HG02798 (cell line): ENCODE data around the gene CCDC127.

Experiments
- ATAC-seq: cut with Tn5 transposase; IDR thresholded peaks from one replicate; pipeline ENCODE4 v1.9.1; 2021; ENCODE audit warnings: mild to moderate bottlenecking; ENCODE audit not compliant: unreplicated experiment, poor library complexity

CCDC127 gene

DNA sequence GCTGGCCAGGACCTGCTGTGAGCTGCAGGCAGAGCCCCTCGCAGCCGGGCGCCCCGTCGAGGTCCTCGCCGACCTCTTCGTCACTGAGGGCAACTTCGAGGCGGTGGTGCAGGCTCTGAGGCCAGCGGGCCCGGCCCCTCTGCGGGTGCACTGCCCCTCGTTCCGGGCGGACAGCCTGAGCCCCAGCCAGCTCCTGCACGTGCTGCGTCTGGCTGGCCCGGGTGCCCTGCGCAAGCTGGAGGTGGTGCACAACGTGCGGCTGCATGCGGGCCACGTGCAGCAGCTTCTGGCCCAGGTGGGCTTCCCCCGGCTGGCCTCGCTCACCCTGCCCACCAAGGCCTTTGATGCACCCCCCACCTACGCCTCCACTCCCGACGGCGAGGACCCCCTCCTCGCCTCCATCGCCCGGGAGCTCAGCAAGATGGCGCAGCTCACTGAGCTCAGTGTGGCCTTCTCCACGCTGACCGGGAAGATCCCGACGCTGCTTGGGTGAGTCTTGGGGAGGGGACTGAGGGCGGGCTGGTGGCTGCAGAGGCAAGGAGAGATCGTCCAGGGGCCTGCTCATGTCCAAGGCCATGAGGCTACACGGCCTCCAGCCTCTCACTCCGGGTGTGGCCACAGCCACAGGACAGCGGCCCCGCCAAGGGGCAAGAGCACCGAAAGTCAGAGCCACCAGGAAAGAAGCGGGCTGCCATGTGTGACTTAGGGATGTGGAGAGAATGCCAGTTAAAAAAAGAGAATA lies 25.8 kb downstream of the CCDC127 start:
- no peak for ATAC-seq

DNA sequence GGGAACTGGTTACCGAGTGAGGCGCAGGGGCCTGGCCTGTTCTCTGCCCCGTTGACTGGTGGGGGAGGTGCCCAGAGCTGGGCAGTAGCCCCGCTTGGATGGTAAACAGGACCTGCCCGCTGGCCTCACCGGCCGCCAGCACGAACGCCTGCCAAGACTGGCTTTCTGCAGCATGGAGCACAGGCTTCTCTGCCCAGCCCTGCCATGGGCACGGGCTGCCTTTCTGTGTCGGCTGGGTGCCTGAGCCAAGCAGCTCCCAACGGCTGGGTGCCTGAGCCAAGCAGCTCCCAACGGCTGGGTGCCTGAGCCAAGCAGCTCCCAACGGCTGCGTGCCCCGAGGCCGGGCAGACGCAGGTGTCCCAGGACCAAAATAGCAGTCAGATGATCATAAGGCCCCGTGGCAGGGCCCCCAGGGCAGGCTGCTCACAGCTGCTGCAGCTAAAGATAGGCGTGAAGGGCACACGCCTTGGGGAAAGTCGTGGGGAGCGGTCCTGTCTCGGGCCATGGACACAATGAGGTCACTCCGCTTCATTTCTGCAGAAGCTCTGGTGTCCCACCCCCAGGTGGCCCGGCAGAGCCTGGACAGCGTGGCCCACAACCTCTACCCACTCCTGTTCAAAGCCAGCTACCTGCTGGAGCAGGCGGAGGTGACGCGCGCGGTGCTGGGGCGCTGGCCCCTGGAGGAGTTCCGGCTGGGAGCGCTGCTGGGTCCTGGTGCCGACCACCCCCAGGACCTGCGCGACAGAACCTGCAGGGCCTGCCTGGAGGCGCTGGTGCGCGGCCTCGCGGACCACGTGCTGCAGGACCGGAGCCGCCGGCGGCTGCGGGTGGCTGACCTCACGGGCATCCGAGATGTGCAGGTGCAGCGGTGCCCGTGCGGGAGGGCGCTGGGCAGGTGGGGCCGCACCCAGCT lies 26.7 kb downstream of the CCDC127 start, which contains the start of gene LRRC14B:
LRRC14B (plus strand) TSS at position 460 of the 913 bp plus-strand sequence; CDS start at position 504, 44 bp downstream.
- ATAC-seq, result peak; percentile 34

- ATAC-seq, result peak; percentile 41
These were observed 27.5 kb downstream of the CCDC127 start for GRCh38 chr5:190366-191035.

DNA sequence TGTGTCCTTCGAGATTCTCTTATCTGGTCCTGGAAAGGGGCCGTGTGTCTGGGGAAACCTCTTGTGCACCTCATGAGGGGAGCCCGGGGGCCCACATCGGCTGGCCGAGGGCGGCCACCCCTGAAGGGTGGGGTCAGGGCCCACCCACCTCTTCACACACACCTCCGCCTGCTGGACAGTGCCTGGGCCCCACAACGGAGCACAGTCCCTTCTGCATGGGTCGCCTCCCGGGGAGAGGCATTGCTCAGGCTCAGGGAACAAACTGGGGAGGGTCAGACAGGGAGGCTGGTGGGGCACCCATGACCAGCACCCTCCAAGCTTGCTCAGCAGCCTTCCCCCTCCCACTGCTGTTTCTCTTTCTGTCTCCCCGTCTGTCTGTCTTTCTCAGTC lies 28.0 kb downstream of the CCDC127 start:
- ATAC-seq, result no peak

GRCh38 chr5:189486-189885 lies 28.5 kb downstream of the CCDC127 start:
- ATAC-seq, result no peak

GRCh38 chr5:188488-189481 lies 29.2 kb downstream of the CCDC127 start:
- peak; percentile 77 for ATAC-seq

GRCh38 chr5:187617-188451 lies 30.1 kb downstream of the CCDC127 start:
- no peak for ATAC-seq

DNA sequence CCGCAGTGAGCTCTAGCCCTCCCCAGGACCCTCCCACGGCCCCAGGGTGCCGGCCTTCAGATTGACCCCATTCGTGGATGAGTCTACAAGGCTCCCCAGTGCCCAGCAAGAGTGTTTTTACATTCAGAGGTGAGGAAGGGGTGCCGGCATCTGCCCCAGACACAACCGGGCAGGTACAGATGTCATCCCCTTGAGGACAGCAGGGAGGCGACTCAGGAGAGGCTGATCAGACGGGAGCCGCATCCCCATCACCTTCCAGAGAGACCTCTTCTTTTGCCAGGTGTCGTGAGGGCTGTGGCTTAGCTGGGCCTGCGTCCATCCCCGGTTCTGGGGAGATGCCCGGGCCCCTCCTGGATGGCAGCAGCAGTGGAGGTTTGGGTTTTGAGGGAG lies 30.9 kb downstream of the CCDC127 start:
- ATAC-seq, result no peak

- ATAC-seq, result no peak
These were observed 31.6 kb downstream of the CCDC127 start for GRCh38 chr5:186091-187041.

DNA sequence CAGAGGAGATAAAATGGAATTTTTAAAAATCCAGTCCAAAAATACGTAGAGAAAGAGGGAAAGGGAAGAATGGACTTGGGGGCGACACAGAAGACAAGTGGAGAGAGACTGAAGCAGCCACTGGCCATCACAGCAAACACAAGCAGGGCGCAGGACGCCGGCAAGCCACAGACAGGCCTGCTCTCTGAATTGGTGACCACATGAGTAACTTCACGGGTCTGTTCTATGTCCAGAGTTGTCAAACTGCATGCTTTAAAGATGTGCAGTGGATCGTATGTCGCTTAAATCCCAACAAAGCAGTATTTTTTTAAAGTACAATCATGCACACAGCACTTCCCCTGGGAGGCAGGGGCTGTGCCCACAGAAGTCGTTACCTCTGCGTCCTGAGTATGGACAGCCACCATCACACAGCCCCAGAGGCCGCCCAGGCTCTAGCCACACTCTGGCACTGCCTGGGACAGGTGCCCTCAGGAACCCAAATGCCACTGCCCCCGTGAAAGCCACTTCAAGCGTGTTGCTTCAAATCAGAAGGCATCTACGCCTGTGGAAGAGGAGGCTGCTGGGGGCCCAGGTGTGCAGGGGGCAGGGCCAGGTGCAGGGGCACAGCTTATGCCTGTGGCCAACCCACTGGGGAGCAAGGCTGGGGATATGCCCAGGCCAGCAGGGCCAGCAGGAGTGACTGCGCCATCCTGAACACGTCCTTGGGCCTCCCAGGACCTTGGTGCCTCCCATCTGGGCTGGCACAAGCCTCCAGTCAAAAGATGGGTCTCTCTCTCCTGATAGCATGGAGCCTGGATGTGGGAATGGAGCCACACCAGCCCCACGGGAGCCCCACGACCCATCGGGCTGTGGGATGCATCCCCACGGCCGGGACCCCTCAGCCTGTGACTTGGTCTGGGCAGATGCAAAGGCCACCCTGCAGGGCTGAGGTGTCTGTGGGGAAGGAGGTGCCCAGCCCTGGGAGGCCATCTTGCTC lies 32.6 kb downstream of the CCDC127 start:
- no peak for ATAC-seq

- ATAC-seq, result no peak
These were observed 33.5 kb downstream of the CCDC127 start for GRCh38 chr5:184471-184870.

DNA sequence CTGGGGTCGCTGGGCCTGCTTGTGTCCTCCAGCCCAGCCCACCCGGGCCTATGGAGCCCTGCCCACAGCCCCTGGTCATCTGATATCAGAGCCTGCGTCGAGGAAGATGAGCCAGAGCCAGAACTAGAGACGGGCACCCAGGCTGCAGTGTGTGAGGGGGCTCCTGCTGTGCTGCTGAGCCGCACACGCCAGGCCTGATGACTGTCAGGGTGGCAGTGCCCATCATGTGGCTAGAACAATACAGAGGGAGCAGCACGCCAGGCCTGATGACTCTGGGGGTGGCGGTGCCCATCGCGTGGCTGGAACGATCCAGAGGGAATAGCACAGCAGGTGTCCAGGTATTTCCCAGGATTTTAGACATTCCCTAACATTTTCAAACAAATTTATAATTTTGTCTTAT lies 35.8 kb downstream of the CCDC127 start:
- ATAC-seq, result no peak

GRCh38 chr5:181566-181965 lies 36.4 kb downstream of the CCDC127 start:
- no peak for ATAC-seq

DNA sequence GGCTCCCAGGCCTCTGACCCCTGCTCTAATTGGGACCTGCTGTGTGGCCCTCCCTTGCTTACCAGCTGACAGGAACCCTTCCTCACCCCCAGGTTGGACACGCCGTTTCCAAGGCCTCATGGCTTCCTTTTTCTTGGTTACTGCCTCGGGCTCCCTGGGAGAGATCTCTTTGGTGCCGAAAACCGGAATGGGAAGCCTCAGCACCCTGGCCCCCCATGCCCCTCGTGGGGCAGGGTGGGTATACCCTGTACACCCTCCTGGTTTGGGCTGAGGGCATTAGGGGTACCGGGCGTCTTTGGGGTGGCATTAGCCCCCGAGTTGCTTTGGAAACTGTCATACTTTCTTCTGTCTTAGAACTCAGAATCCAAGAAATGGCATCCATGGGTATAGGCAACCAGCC lies 36.8 kb downstream of the CCDC127 start:
- no peak for ATAC-seq

GRCh38 chr5:180286-180918 lies 37.6 kb downstream of the CCDC127 start:
- ATAC-seq, result no peak

DNA sequence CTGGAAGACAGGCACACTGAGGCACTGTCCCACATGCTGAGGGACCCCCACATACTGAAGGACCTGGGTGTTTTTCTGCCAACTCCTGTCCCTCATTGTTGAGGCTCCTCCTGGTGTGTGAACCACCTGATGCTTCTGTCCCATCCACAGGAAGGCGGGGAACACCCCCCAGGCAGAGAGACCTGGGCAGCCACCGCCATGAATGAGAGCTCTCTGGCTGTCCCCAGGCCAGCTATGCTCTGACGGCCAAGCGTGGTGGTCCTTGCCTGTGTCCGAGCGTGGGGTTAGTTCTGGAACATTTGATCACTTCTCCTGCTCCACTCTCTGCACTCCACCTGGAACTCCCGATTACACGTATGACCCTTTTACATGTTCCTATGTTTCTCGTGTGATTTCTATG lies 38.6 kb downstream of the CCDC127 start:
- no peak for ATAC-seq
